PC-9 (cell line): ENCODE data around the gene RTBDN. TPM values are rescaled to one million over a fixed set of nuclear protein-coding genes. Genes with fewer than 3 reads are reported as not detected.
"Not testable (repeated sequence)": the region's sequence is repeated elsewhere in the genome, so short reads cannot be mapped to it uniquely, and the experiment has no call there.

Experiments used
- BruUV-seq: library from RNA; stranded (reverse); fragments of 400-500 nt; replicated peaks from 2 replicates; lab custom pipeline; 2021; lab: Mats Ljungman, UMichigan
- CTCF ChIA-PET: fragments of 300-600 bp; sonication (Branson Sonifier 250); formaldehyde crosslinking; loops from one replicate; lab custom pipeline; 2022; ENCODE audit warnings: antibody characterized with exemption; lab: Charles Lee
- POLR2A ChIA-PET: fragments of 300-600 bp; sonication (Branson Sonifier 250); formaldehyde crosslinking; loops from one replicate; lab custom pipeline; 2022; ENCODE audit warnings: antibody characterized with exemption; ENCODE audit not compliant: unreplicated experiment; lab: Charles Lee
- DNase-seq, 2 experiments: peaks; one replicate each; pipeline versions ENCODE4 v3.0.0 to v3.0.0-alpha.2; 2015 to 2022; ENCODE audit warnings: mixed read lengths in 1 of 2
- H2AFZ ChIP-seq: fragments of 200-600 bp; sonication (generic); 2 replicates; pipeline ENCODE4 v1.8.1; 2017; ENCODE audit warnings: antibody characterized with exemption
- H3F3A ChIP-seq: fragments of 200-600 bp; sonication (generic); 2 replicates; pipeline ENCODE4 v1.8.1; 2017; ENCODE audit warnings: antibody characterized with exemption, mild to moderate bottlenecking, low read depth; ENCODE audit not compliant: insufficient read depth
- H3K27ac ChIP-seq: fragments of 200-600 bp; sonication (generic); 2 replicates; pipeline ENCODE4 v1.6.1; 2016; ENCODE audit warnings: mixed run types
- H3K27me3 ChIP-seq: fragments of 200-600 bp; sonication (generic); 2 replicates; pipeline ENCODE4 v1.6.1; 2016; ENCODE audit warnings: low read depth, mixed run types; ENCODE audit not compliant: insufficient read depth
- H3K36me3 ChIP-seq: fragments of 200-600 bp; sonication (generic); 2 replicates; pipeline ENCODE4 v1.6.1; 2016; ENCODE audit warnings: low read depth, mixed run types
- H3K4me1 ChIP-seq: fragments of 200-600 bp; sonication (generic); replicated peaks from 2 replicates; pipeline ENCODE4 v1.6.1; 2016; ENCODE audit warnings: mixed run types; ENCODE audit not compliant: insufficient read depth
- H3K4me2 ChIP-seq: fragments of 200-600 bp; sonication (generic); 2 replicates; pipeline ENCODE4 v1.6.1; 2017; ENCODE audit warnings: mixed run types
- H3K4me3 ChIP-seq: fragments of 200-600 bp; sonication (generic); 2 replicates; pipeline ENCODE4 v1.6.1; 2016; ENCODE audit warnings: mixed run types
- H3K79me2 ChIP-seq: fragments of 200-600 bp; sonication (generic); 2 replicates; pipeline ENCODE4 v1.6.1; 2017; ENCODE audit warnings: low read depth, mixed run types
- H3K9me2 ChIP-seq: fragments of 200-600 bp; sonication (generic); 2 replicates; pipeline ENCODE4 v1.8.1; 2017; ENCODE audit warnings: mild to moderate bottlenecking; ENCODE audit not compliant: insufficient read depth
- H3K9me3 ChIP-seq: fragments of 200-600 bp; sonication (generic); 2 replicates; pipeline ENCODE4 v1.8.1; 2016; ENCODE audit warnings: low read depth; ENCODE audit not compliant: insufficient read depth
- H4K20me1 ChIP-seq: fragments of 200-600 bp; sonication (generic); 2 replicates; pipeline ENCODE4 v1.8.1; 2017; ENCODE audit not compliant: insufficient read depth
- EZH2 ChIP-seq: fragments of 200-600 bp; sonication (generic); IDR thresholded peaks from 2 replicates; pipeline ENCODE4 v1.8.0; 2017; ENCODE audit warnings: antibody characterized with exemption, low read depth
- intact Hi-C: fragments of 100-400 bp; cut with micrococcal nuclease; formaldehyde crosslinking; loops from one replicate; pipeline ENCODE4 v1.10.0; 2022; ENCODE audit not compliant: unreplicated experiment
- total RNA-seq: library from RNA; stranded (reverse); gene quantifications from 2 replicates; pipeline ENCODE4 v1.2.3, GENCODE V29; 2021
- TF ChIP-seq, protein P1 (sequence below): fragments of 200-600 bp; sonication (generic); conservative IDR thresholded peaks from 2 replicates; pipeline ENCODE4 v1.6.1; 2017; ENCODE audit warnings: mixed run types, antibody characterized with exemption, mild to moderate bottlenecking, moderate library complexity

RTBDN gene
- total RNA-seq, 1 experiment from 2014 or later = 1.0 TPM

DNA sequence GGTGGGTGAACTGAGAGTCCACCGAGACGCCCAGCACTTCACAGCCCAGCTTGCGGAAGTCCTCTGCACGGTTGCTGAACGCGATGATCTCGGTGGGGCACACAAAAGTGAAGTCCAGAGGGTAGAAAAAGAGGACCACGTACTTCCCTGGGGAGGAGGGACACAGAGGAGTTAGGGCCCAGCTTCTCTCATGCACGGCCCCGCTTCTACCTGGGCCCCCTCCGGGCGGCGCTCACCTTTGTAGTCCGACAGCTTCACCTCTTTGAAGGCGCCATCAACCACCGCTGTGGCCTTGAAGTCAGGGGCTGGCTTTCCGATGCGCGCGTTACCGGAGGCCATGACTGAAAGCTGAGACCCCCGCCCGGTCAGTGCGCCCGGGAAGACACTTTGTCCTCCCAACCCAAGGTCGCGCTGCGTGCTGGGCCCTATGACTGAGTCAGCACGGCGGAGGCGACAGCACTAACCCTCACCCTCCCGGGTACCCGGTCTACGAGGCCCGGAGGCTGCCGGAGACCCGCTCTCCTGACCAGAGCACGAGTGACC lies 33.4 kb downstream of the RTBDN start:
- peak overlapping the region; percentile 92 for H2AFZ ChIP-seq
- no peak for DNase-seq
- H3K36me3 ChIP-seq = 0 out of 2 replicates have a peak, but pooled peaks cover 7% of the 10 kb centered on the region
- no peaks in the 10 kb centered on the region for H3K9me2 ChIP-seq
- ChIA-PET CTCF (interaction anchor here (0.6 to 1.3 kb wide), 2 partner anchors 23 to 34 kb away, joined by 3 to 4 read pairs; no protein-coding TSS in a partner anchor), POLR2A (interaction anchor here (0.5 to 0.7 kb wide), 2 partner anchors 23 to 34 kb away, joined by 3 read pairs; no protein-coding TSS in a partner anchor)
- H4K20me1 ChIP-seq = 0 out of 2 replicates have a peak, but pooled peaks cover 5% of the 10 kb centered on the region
- H3K27ac ChIP-seq = no peak overlapping the region
- no peaks in the 10 kb centered on the region for H3K9me3 ChIP-seq
- H3K4me3 ChIP-seq = peak overlapping the region; percentile 89
- intact Hi-C loops = no loop called here
- TF ChIP-seq EZH2 = no peak
- TF ChIP-seq, protein P1, sequence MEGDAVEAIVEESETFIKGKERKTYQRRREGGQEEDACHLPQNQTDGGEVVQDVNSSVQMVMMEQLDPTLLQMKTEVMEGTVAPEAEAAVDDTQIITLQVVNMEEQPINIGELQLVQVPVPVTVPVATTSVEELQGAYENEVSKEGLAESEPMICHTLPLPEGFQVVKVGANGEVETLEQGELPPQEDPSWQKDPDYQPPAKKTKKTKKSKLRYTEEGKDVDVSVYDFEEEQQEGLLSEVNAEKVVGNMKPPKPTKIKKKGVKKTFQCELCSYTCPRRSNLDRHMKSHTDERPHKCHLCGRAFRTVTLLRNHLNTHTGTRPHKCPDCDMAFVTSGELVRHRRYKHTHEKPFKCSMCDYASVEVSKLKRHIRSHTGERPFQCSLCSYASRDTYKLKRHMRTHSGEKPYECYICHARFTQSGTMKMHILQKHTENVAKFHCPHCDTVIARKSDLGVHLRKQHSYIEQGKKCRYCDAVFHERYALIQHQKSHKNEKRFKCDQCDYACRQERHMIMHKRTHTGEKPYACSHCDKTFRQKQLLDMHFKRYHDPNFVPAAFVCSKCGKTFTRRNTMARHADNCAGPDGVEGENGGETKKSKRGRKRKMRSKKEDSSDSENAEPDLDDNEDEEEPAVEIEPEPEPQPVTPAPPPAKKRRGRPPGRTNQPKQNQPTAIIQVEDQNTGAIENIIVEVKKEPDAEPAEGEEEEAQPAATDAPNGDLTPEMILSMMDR = no peak
- peaks cover 22% of the 10 kb centered on the region for H3K79me2 ChIP-seq
- BruUV-seq = TSS peak; percentile 49
- no peaks in the 10 kb centered on the region for H3K27me3 ChIP-seq
- H3F3A ChIP-seq = peaks cover 59% of the 10 kb centered on the region
- peaks cover 27% of the 10 kb centered on the region for H3K4me1 ChIP-seq
- peak overlapping the region; percentile 95 for H3K4me2 ChIP-seq

DNA sequence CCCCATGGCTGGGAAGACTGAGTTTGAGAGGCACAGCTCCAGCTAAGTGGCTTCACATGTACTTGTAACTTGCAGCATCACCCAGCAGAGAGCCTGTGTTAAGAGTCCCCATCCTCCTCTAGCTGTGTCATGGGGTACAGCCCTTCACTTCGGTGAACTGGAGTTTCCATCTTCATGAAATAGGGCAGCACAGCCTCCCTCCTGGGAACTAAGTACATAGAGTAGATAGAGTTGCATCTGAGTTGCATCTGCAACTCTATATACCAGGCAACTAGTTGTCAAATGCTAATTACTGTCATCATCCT lies 34.0 kb downstream of the RTBDN start:
- Histone ChIP-seq H3F3A (peaks cover 63% of the 10 kb centered on the region), H3K27me3 (no peaks in the 10 kb centered on the region), H3K4me1 (peaks cover 32% of the 10 kb centered on the region), H3K4me3 (peak overlapping the region; percentile 89), H3K27ac (no peak overlapping the region), H3K4me2 (peak overlapping the region; percentile 95), H3K36me3 (0 out of 2 replicates have a peak, but pooled peaks cover 7% of the 10 kb centered on the region), H3K9me2 (no peaks in the 10 kb centered on the region), H3K79me2 (peaks cover 22% of the 10 kb centered on the region), H2AFZ (no peak overlapping the region), H3K9me3 (no peaks in the 10 kb centered on the region), H4K20me1 (0 out of 2 replicates have a peak, but pooled peaks cover 5% of the 10 kb centered on the region)
- BruUV-seq = no TSS peak
- ChIA-PET CTCF (interaction anchor here (0.6 to 1.3 kb wide), 2 partner anchors 22 to 33 kb away, joined by 3 to 4 read pairs; no protein-coding TSS in a partner anchor), POLR2A (interaction anchor here (0.5 kb wide), 1 partner anchor 23 kb away, joined by 3 read pairs; no protein-coding TSS in a partner anchor)
- intact Hi-C loops = no loop called here
- no peak for DNase-seq
- no peak for TF ChIP-seq EZH2
- TF ChIP-seq, protein P1 = no peak

DNA sequence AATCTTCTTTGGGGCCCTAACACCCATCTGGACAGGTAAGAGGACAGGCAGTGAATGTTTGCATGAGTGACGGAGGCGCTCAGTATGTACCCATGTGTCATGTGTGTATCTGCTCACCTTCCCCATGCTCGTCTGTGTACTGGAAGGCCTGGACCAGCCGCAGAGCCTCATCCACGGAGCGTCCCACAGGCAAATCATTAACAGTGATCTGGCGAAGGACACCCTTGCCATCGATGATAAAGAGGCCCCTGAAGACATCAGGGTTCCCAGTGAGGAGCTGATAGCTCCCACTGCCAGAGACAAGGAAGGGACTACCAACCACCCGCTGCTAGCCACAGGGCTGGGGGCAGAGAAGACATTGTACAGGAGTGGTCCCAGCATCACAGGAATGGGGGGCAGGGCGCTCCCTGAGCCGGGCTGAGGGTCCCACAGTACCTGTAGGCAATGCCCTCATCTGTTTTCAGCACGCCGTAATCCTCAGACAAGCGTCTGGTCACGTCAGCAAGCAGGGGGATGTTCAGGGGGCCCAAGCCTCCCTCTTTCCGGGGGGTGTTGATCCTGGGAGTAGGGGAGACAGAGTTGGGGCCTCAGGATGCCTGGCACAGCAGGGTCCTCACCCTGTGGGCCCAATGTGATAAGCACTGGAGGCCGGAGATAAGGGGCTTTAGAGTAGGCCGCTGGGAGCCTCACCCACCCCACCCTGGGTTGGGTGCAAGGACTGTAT lies 34.5 kb downstream of the RTBDN start:
- CTCF ChIA-PET = no interaction called here
- TF ChIP-seq EZH2 = no peak
- TF ChIP-seq, protein P1 = no peak
- BruUV-seq = no TSS peak
- peaks cover 25% of the 10 kb centered on the region for H3K79me2 ChIP-seq
- intact Hi-C loops = no loop called here
- H3F3A ChIP-seq = peaks cover 67% of the 10 kb centered on the region
- H3K9me3 ChIP-seq = no peaks in the 10 kb centered on the region
- peak overlapping the region; percentile 89 for H3K4me3 ChIP-seq
- H3K27me3 ChIP-seq = no peaks in the 10 kb centered on the region
- no peak for DNase-seq
- no peaks in the 10 kb centered on the region for H3K9me2 ChIP-seq
- 0 out of 2 replicates have a peak, but pooled peaks cover 5% of the 10 kb centered on the region for H4K20me1 ChIP-seq
- no peak overlapping the region for H3K27ac ChIP-seq
- 0 out of 2 replicates have a peak, but pooled peaks cover 7% of the 10 kb centered on the region for H3K36me3 ChIP-seq
- peak overlapping the region; percentile 95 for H3K4me2 ChIP-seq
- peaks cover 37% of the 10 kb centered on the region for H3K4me1 ChIP-seq
- no peak overlapping the region for H2AFZ ChIP-seq
- POLR2A ChIA-PET = interaction anchor here (0.7 kb wide), 2 partner anchors 112 to 234 kb away, joined by 4 to 5 read pairs; no protein-coding TSS in a partner anchor

DNA sequence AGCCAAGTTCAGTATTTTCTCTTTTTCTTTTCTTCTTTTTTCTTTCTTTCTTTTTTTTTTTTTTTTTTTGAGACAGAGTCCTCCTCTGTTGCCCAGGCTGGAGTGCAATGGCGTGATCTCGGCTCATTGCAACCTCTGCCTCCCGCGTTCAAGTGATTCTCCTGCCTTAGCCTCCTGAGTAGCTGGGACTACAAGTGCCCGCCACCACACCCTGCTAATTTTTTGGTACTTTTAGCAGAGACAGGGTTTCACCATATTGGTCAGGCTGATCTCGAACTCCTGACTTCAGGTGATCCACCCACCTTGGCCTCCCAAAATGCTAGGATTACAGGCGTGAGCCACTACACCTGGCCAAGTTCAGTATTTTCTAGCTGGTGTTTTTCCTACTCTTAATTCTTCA lies 36.8 kb downstream of the RTBDN start:
- CTCF ChIA-PET = interaction anchor here (0.7 to 1.3 kb wide), 2 partner anchors 23 to 45 kb away, joined by 9 to 20 read pairs; no protein-coding TSS in a partner anchor
- H3K27me3 ChIP-seq, H3K9me3 ChIP-seq, H3K36me3 ChIP-seq, DNase-seq, H2AFZ ChIP-seq, BruUV-seq, H3K4me3 ChIP-seq, H3K4me2 ChIP-seq, POLR2A ChIA-PET, H3K9me2 ChIP-seq, H3K27ac ChIP-seq: not testable (repeated sequence)
- Histone ChIP-seq H3F3A (peaks cover 73% of the 10 kb centered on the region), H3K79me2 (peaks cover 41% of the 10 kb centered on the region), H4K20me1 (peaks cover 11% of the 10 kb centered on the region), H3K4me1 (peaks cover 38% of the 10 kb centered on the region)
- intact Hi-C loops = loop anchor here (2.0 kb wide), 2 partner anchors 31 to 49 kb away; no protein-coding TSS in a partner anchor
